Neural progenitor cell (in vitro differentiated cells): ENCODE measurements around the gene KAT8. TPM values are rescaled to one million over a fixed set of nuclear protein-coding genes. Genes with fewer than 3 reads are reported as not detected.

Experiments used
- DNase-seq: peaks from one replicate; pipeline ENCODE4 v3.0.0-alpha.2; 2016; ENCODE audit warnings: low spot score
- H2AFZ ChIP-seq: fragments of 200-600 bp; sonication (generic); replicated peaks from 2 replicates; pipeline ENCODE4 v1.6.1; 2016; ENCODE audit warnings: antibody characterized with exemption
- H3F3A ChIP-seq: fragments of 200-600 bp; sonication (generic); 2 replicates; pipeline ENCODE4 v1.6.1; 2016; ENCODE audit warnings: antibody characterized with exemption, low read depth
- H3K27ac ChIP-seq: fragments of 200-600 bp; sonication (generic); 2 replicates; pipeline ENCODE4 v1.5.1; 2016; ENCODE audit warnings: mild to moderate bottlenecking
- H3K27me3 ChIP-seq: fragments of 200-600 bp; sonication (generic); 2 replicates; pipeline ENCODE4 v1.6.1; 2016; ENCODE audit warnings: mild to moderate bottlenecking, moderate library complexity
- H3K36me3 ChIP-seq: fragments of 200-600 bp; sonication (generic); 2 replicates; pipeline ENCODE4 v1.5.1; 2016
- H3K4me1 ChIP-seq: fragments of 200-600 bp; sonication (generic); 2 replicates; pipeline ENCODE4 v1.6.1; 2016; ENCODE audit warnings: mixed run types
- H3K4me2 ChIP-seq: fragments of 200-600 bp; sonication (generic); 2 replicates; pipeline ENCODE4 v1.6.1; 2016
- H3K4me3 ChIP-seq: fragments of 200-600 bp; sonication (generic); 2 replicates; pipeline ENCODE4 v1.5.1; 2016
- H3K79me2 ChIP-seq: fragments of 200-600 bp; sonication (generic); 2 replicates; pipeline ENCODE4 v1.6.1; 2016; ENCODE audit warnings: low read depth
- H3K9ac ChIP-seq: fragments of 200-600 bp; sonication (generic); 2 replicates; pipeline ENCODE4 v1.6.1; 2016
- H3K9me3 ChIP-seq: fragments of 200-600 bp; sonication (generic); 2 replicates; pipeline ENCODE4 v1.5.1; 2016; ENCODE audit warnings: low read depth
- H4K20me1 ChIP-seq: fragments of 200-600 bp; sonication (generic); 2 replicates; pipeline ENCODE4 v1.6.1; 2016; ENCODE audit warnings: low read depth
- H3K27ac Mint-ChIP-seq: 3 replicates; pipeline ENCODE4 v1.8.0; 2021; ENCODE audit warnings: mixed read lengths
- H3K27me3 Mint-ChIP-seq: 2 replicates; pipeline ENCODE4 v1.8.0; 2022; ENCODE audit warnings: low read depth, mild to moderate bottlenecking, inconsistent platforms, moderate library complexity, mixed read lengths; ENCODE audit not compliant: insufficient read depth
- H3K36me3 Mint-ChIP-seq: 3 replicates; pipeline ENCODE4 v1.8.0; 2021; ENCODE audit warnings: mixed read lengths
- H3K4me1 Mint-ChIP-seq: 3 replicates; pipeline ENCODE4 v1.8.0; 2021; ENCODE audit warnings: mixed read lengths
- H3K4me3 Mint-ChIP-seq: 3 replicates; pipeline ENCODE4 v1.8.0; 2021; ENCODE audit warnings: mild to moderate bottlenecking, moderate library complexity, mixed read lengths
- H3K9me3 Mint-ChIP-seq: 3 replicates; pipeline ENCODE4 v1.8.0; 2020; ENCODE audit warnings: mixed read lengths
- CTCF ChIP-seq: fragments of 200-600 bp; sonication (generic); IDR thresholded peaks from 2 replicates; pipeline ENCODE4 v1.5.1; 2017; ENCODE audit warnings: antibody characterized with exemption, mild to moderate bottlenecking
- EZH2 ChIP-seq: fragments of 200-600 bp; sonication (generic); IDR thresholded peaks from 2 replicates; pipeline ENCODE4 v1.6.1; 2017; ENCODE audit warnings: antibody characterized with exemption, mild to moderate bottlenecking, moderate library complexity
- EZH2phosphoT487 ChIP-seq: fragments of 200-600 bp; sonication (generic); IDR thresholded peaks from 2 replicates; pipeline ENCODE4 v1.6.1; 2017; ENCODE audit warnings: antibody characterized with exemption
- total RNA-seq: library from RNA; depleted of rRNA; stranded (reverse); fragments of >200 nt; gene quantifications from 2 replicates; pipeline ENCODE4 v1.2.3, GENCODE V29; 2015; ENCODE audit warnings: low replicate concordance

KAT8 gene
- total RNA-seq, 1 donor from 2014 or later, result 59.7 TPM

DNA sequence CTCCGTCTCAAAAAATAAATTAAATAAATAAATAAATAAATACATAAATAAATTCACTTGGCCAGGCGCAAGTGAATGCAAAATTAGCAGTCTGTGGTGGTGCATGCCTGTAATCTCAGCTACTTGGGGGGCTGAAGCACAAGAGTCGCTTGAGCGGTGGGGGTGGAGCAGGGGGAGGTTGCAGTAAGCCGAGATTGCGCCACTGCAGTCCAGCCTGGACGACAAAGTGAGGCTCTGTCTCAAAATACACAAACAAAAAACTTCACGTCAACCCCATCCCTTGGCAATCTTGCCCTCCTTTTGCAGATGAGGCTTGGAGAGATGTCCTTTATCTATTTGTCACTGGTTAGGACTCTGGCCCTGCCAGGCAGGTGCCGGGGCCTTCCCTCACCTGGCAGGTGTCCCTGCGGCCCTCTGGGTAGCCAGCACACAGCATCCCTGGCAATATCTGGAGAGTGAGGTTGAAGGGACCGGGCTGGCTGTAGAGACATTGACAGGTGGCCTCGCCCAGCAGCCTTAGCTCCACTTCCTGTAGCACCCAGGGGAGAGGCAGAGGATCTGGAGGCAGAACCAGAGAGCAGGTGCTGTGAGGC is 28.0 kb downstream of the KAT8 start:
- no peak overlapping the region for H2AFZ ChIP-seq
- TF ChIP-seq CTCF (no peak), EZH2 (no peak), EZH2phosphoT487 (no peak)
- H3K4me2 ChIP-seq, result no peak overlapping the region
- H3K36me3 ChIP-seq, result no peaks in the 10 kb centered on the region
- Mint-ChIP-seq H3K4me1 (peaks cover 16% of the 10 kb centered on the region), H3K27ac (no peak overlapping the region), H3K27me3 (peaks cover 12% of the 10 kb centered on the region), H3K36me3 (peaks cover 1% of the 10 kb centered on the region), H3K9me3 (no peaks in the 10 kb centered on the region), H3K4me3 (no peak overlapping the region)
- H3K4me3 ChIP-seq, result no peak overlapping the region
- no peak overlapping the region for H3K9ac ChIP-seq
- peaks cover 13% of the 10 kb centered on the region for H3K4me1 ChIP-seq
- no peak for DNase-seq
- peaks cover 15% of the 10 kb centered on the region for H3F3A ChIP-seq
- H3K27me3 ChIP-seq, result peaks cover 57% of the 10 kb centered on the region
- no peaks in the 10 kb centered on the region for H3K79me2 ChIP-seq
- no peaks in the 10 kb centered on the region for H4K20me1 ChIP-seq
- no peaks in the 10 kb centered on the region for H3K9me3 ChIP-seq
- no peak overlapping the region for H3K27ac ChIP-seq

- peaks cover 14% of the 10 kb centered on the region for H3K27me3 Mint-ChIP-seq
Observed at GRCh38 chr16:31147574-31147973, 30.1 kb downstream of the KAT8 start.

DNA sequence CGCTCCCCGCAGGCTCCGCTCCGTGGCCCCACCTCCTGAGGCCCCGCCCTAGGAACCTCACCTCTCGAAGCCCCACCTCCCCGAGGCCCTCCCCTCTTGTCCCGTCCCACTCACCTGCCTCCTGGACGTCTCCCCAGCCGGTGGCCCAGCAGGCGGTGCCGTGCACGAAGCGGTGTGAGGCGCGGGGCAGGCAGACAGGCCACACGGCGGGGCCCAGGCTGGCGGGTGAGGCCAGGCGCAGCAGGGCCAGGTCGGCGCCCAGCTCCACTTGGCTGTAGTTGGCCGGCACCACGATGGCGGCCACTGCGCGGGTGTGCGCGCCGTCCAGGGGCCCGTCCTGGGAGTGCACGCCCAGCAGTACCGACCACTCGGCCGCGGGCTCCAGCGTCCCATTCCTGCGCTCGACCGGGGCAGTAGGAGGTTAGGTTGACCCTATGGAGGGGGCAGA is 30.8 kb downstream of the KAT8 start:
- H3K4me3 ChIP-seq, result peak overlapping the region; percentile 36
- H3K27ac ChIP-seq, result no peak overlapping the region
- no peaks in the 10 kb centered on the region for H3K36me3 ChIP-seq
- H3F3A ChIP-seq, result peaks cover 9% of the 10 kb centered on the region
- no peaks in the 10 kb centered on the region for H3K79me2 ChIP-seq
- peaks cover 14% of the 10 kb centered on the region for H3K27me3 Mint-ChIP-seq
- H3K27me3 ChIP-seq, result peaks cover 49% of the 10 kb centered on the region
- peak overlapping the region; percentile 61 for H2AFZ ChIP-seq
- H3K9ac ChIP-seq, result no peak overlapping the region
- H3K4me2 ChIP-seq, result peak overlapping the region; percentile 72
- no peaks in the 10 kb centered on the region for H3K9me3 ChIP-seq
- H3K36me3 Mint-ChIP-seq, result peaks cover 1% of the 10 kb centered on the region
- H3K4me1 Mint-ChIP-seq, result peaks cover 2% of the 10 kb centered on the region
- H3K4me1 ChIP-seq, result peaks cover 9% of the 10 kb centered on the region
- DNase-seq, result peak; percentile 34
- H3K4me3 Mint-ChIP-seq, result no peak overlapping the region
- no peaks in the 10 kb centered on the region for H3K9me3 Mint-ChIP-seq
- H4K20me1 ChIP-seq, result no peaks in the 10 kb centered on the region
- no peak overlapping the region for H3K27ac Mint-ChIP-seq
- peak; percentile 27 for TF ChIP-seq EZH2phosphoT487
- TF ChIP-seq CTCF, result no peak

More at GRCh38 chr16:31147574-31147973, 30.1 kb downstream of the KAT8 start:
- TF ChIP-seq EZH2 (no peak), CTCF (no peak), EZH2phosphoT487 (no peak)
- H3K9ac ChIP-seq, result no peak overlapping the region
- peaks cover 9% of the 10 kb centered on the region for H3F3A ChIP-seq
- no peak for DNase-seq
- no peaks in the 10 kb centered on the region for H3K36me3 ChIP-seq
- no peak overlapping the region for H2AFZ ChIP-seq
- H3K36me3 Mint-ChIP-seq, result peaks cover 1% of the 10 kb centered on the region
- H3K27me3 ChIP-seq, result peaks cover 56% of the 10 kb centered on the region
- H3K27ac Mint-ChIP-seq, result no peak overlapping the region
- H3K9me3 Mint-ChIP-seq, result no peaks in the 10 kb centered on the region
- H3K4me1 ChIP-seq, result peaks cover 9% of the 10 kb centered on the region
- H3K4me1 Mint-ChIP-seq, result peaks cover 2% of the 10 kb centered on the region
- no peak overlapping the region for H3K4me2 ChIP-seq
- no peak overlapping the region for H3K4me3 ChIP-seq
- no peak overlapping the region for H3K27ac ChIP-seq
- H4K20me1 ChIP-seq, result no peaks in the 10 kb centered on the region
- H3K79me2 ChIP-seq, result no peaks in the 10 kb centered on the region
- no peaks in the 10 kb centered on the region for H3K9me3 ChIP-seq
- no peak overlapping the region for H3K4me3 Mint-ChIP-seq
